Ovary (tissue), 9 donors: ENCODE measurements around the gene TEX48. TPM values are rescaled to one million over a fixed set of nuclear protein-coding genes. Genes with fewer than 3 reads are reported as not detected.

ENCODE experiments used
- DNase-seq, 5 donors: peaks; one replicate each; pipeline ENCODE4 v3.0.0-alpha.2; 2019 to 2020
- H3K27ac ChIP-seq, 2 donors: fragments of 200-600 bp; one replicate each; pipeline versions ENCODE4 v1.5.1 to v1.8.0; 2019 to 2022
- H3K27me3 ChIP-seq: fragments of 200-600 bp; one replicate; pipeline ENCODE4 v1.8.0; 2022
- H3K36me3 ChIP-seq: fragments of 200-600 bp; sonication (generic); one replicate; pipeline ENCODE4 v1.5.1; 2019
- H3K4me1 ChIP-seq: one replicate; pipeline ENCODE4 v1.8.1; 2013; ENCODE audit warnings: mild to moderate bottlenecking, moderate library complexity; ENCODE audit not compliant: insufficient read depth
- H3K4me3 ChIP-seq: fragments of 200-600 bp; sonication (generic); one replicate; pipeline ENCODE4 v1.5.1; 2017
- H3K9me3 ChIP-seq, 2 donors: fragments of 200-600 bp in 1 of 2; sonication (generic) in 1 of 2; one replicate each; pipeline versions ENCODE4 v1.5.1 to v1.8.1; 2013 to 2019; ENCODE audit warnings: mild to moderate bottlenecking in 1 of 2, moderate library complexity in 1 of 2
- EP300 ChIP-seq: sonication (generic); formaldehyde crosslinking; IDR thresholded peaks from one replicate; pipeline ENCODE4 v1.6.1; 2017; ENCODE audit warnings: antibody characterized with exemption
- POLR2A ChIP-seq: fragments of 450-650 bp; IDR thresholded peaks from one replicate; pipeline ENCODE4 v1.6.1; 2017; ENCODE audit warnings: antibody characterized with exemption, mild to moderate bottlenecking, moderate library complexity
- WGBS, 3 donors: extraction: QIAGEN DNeasy Blood & Tissue Kit in 1 of 3; methylation state at CpG; one replicate each; pipeline versions ENCODE4 v1.1.5 to v1.1.7; 2013 to 2017; 5-methylcytosine and 5-hydroxymethylcytosine counted together
- intact Hi-C, 4 donors: fragments of 100-400 bp; cut with DNase I; formaldehyde crosslinking; loops; one replicate each; pipeline versions ENCODE4 v1.11.0 to v1.15.1; 2022 to 2023
- polyA plus RNA-seq, 2 donors: library from polyadenylated mRNA; stranded (reverse); fragments of 200-250 nt in 1 of 2; fragments of 350-450 nt in 1 of 2; fragmentation: Illumina TruSeq in 1 of 2; extraction: RNeasy Lipid Tissue Mini Kit (QIAGEN cat#74804) in 1 of 2; gene quantifications; one replicate each; pipeline ENCODE4 v1.2.3, GENCODE V29; 2013 to 2014
- total RNA-seq, 7 donors: library from RNA; depleted of rRNA in 2 of 7; stranded (reverse); fragments of >200 nt in 2 of 7; fragmentation: NEBNext Ultra II Directional in 3 of 7; extraction: Animal tissue kit (Norgen Biotek cat#: 25700) in 3 of 7; gene quantifications; one replicate each; pipeline versions ENCODE4 v1.1.0 to v1.2.4, GENCODE V29; 2016 to 2023
- TF ChIP-seq, protein P1 (sequence below), 3 donors: fragments of 450-650 bp in 2 of 3; fragments of 200-600 bp in 1 of 3; IDR thresholded peaks; one replicate each; pipeline versions ENCODE4 v1.5.1 to v1.8.0; 2016 to 2022; ENCODE audit warnings: antibody characterized with exemption in 3 of 3, mild to moderate bottlenecking in 1 of 3
- donor health status: DM: no; HTN: no; CAD: no; lungs with moderate emphysema.
- donor health status: DM: no; HTN: no; CAD: no.
- donor health status: Bipolar disorder and iron deficiency.
- donor health status: DM: yes; HTN: yes; CAD: no.
- donor health status: DM: no; HTN: no; CAD: no.
- donor health status: DM: yes; HTN: yes; CAD: no.

Gene TEX48
- total and polyA plus RNA-seq, 9 donors, result not detected

DNA sequence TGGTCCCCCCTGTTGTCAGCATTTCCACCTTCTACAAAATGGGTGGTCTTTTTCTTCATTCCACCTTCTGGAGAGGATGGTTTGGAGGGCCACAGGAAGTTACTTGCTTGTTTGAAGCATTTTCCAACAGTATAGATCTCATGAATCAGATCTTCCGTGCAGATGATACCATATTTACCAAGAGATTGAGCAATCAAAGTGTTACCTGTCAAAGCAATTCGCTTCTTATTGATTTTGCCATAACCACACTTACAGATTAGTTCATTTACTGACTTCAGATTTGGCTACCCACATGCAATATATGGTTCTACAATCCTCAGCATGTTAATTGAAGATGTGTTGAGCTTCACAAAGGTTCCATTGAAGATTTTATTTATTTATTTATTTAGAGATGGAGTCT lies 14.0 kb upstream of the TEX48 start:
- H3K9me3 ChIP-seq, result no peaks in the 10 kb centered on the region
- 87 to 92% (median 91%) methylated on average over 2 of the region's 2 CpGs for WGBS, 3 donors
- TF ChIP-seq POLR2A (no peak), EP300 (no peak)
- TF ChIP-seq, protein P1, sequence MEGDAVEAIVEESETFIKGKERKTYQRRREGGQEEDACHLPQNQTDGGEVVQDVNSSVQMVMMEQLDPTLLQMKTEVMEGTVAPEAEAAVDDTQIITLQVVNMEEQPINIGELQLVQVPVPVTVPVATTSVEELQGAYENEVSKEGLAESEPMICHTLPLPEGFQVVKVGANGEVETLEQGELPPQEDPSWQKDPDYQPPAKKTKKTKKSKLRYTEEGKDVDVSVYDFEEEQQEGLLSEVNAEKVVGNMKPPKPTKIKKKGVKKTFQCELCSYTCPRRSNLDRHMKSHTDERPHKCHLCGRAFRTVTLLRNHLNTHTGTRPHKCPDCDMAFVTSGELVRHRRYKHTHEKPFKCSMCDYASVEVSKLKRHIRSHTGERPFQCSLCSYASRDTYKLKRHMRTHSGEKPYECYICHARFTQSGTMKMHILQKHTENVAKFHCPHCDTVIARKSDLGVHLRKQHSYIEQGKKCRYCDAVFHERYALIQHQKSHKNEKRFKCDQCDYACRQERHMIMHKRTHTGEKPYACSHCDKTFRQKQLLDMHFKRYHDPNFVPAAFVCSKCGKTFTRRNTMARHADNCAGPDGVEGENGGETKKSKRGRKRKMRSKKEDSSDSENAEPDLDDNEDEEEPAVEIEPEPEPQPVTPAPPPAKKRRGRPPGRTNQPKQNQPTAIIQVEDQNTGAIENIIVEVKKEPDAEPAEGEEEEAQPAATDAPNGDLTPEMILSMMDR (IDR thresholded peaks at IDR 0.05), result no peak
- intact Hi-C loops, result loop anchor here in 1 of 4 donors (10.0 kb wide), 1 partner anchor 59 kb away; no protein-coding TSS in a partner anchor
- H3K4me3 ChIP-seq, result no peak overlapping the region
- H3K4me1 ChIP-seq, result no peaks in the 10 kb centered on the region
- H3K36me3 ChIP-seq, result no peaks in the 10 kb centered on the region
- H3K27me3 ChIP-seq, result no peaks in the 10 kb centered on the region
- no peak for DNase-seq
- no peak overlapping the region for H3K27ac ChIP-seq

DNA sequence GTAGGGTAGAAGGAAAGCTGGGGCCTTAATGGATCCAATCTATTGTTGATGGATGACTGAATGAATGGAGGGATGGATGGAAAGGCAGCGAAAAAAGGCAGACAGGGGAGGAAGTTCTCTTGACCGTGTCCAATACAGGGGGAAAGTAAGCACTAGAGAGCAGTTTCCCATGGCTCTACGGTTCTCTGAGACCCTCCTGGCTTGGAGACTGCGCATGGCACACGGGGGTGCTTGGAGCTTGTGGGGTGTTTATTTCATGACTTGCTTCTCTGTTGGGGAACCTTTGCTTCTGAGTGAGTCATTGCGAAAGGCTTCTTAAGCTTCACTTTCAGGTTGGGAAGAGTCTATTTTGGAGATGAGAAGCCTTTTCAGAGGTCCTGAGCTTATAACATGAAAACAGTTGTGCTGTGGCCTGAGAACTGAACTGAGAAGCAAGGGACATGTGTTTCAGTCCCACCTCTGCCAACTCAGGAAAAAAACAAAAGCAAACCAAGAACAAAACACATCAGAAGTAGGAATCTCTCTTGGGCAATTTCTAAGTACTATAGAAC lies 12.8 kb upstream of the TEX48 start:
- WGBS, 3 donors, result 84 to 89% (median 86%) methylated on average over 6 of the region's 6 CpGs
- DNase-seq, result no peak
- Histone ChIP-seq H3K9me3 (no peaks in the 10 kb centered on the region), H3K4me1 (no peaks in the 10 kb centered on the region), H3K36me3 (no peaks in the 10 kb centered on the region), H3K4me3 (no peak overlapping the region), H3K27me3 (no peaks in the 10 kb centered on the region), H3K27ac (no peak overlapping the region)
- intact Hi-C loops, result loop anchor here in 1 of 4 donors (10.0 kb wide), 1 partner anchor 60 kb away; no protein-coding TSS in a partner anchor
- TF ChIP-seq, protein P1 (IDR thresholded peaks at IDR 0.05), result no peak
- TF ChIP-seq POLR2A, result no peak
- TF ChIP-seq EP300, result no peak

DNA sequence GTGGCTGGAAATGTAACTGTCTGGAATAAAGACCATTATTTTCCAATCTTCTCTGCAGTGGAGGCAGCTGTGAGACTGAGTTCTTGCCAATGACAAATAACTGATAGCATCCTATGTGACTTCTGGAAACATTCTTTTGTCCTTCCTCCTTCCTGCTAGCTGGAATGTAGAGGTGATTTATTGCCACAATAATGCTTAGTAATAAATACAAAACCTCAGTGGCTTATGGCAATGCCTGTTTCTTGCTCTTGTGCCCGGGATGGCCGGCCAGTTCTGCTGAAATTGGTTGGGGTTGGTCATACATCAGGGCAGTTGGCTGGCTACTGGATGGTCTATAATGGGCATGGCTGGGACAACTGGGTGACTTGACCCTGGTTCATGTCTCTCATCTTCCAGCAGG lies 12.2 kb upstream of the TEX48 start:
- Histone ChIP-seq H3K36me3 (no peaks in the 10 kb centered on the region), H3K27me3 (no peaks in the 10 kb centered on the region), H3K4me1 (no peaks in the 10 kb centered on the region), H3K27ac (no peak overlapping the region), H3K9me3 (no peaks in the 10 kb centered on the region), H3K4me3 (no peak overlapping the region)
- intact Hi-C loops, result loop anchor here in 1 of 4 donors (10.0 kb wide), 1 partner anchor 61 kb away; no protein-coding TSS in a partner anchor
- no peak for TF ChIP-seq POLR2A
- TF ChIP-seq, protein P1 (IDR thresholded peaks at IDR 0.05), result no peak
- TF ChIP-seq EP300, result no peak
- WGBS, 3 donors, result 50 to 55% (median 54%) methylated on average over 2 of the region's 2 CpGs
- DNase-seq, result no peak

DNA sequence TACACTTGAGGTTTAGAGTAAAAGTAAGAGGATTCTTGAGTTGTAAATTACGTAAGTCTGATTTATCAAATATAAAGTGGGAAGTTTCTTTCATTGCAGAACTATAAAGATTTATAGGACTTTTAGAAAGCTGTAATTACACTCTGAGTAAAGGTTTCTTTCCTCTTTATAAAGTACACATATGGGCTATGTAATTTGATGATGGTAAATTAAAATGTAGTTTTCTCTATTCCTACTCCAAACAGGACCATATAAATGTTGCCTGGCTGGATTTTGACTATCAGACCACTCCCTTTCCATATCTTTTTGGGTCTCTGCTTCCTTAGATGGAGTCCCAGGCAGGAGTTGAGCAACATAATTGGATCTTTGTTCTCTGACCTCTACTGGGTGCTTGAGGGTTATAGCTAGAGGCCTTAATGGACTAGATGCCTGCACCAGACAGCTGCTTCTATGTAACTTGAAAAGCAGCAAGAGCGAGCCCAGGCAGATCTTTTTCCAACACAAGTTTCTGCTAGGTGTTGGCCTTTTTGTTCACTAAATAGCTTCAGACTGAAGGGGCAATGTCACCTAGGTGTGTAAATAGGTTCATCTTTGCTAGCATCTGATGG lies 11.4 kb upstream of the TEX48 start:
- H3K4me1 ChIP-seq, result no peaks in the 10 kb centered on the region
- DNase-seq, result no peak
- TF ChIP-seq EP300, result no peak
- TF ChIP-seq, protein P1 (IDR thresholded peaks at IDR 0.05), result no peak
- TF ChIP-seq POLR2A, result no peak
- no peaks in the 10 kb centered on the region for H3K36me3 ChIP-seq
- intact Hi-C loops, result loop anchor here in 1 of 4 donors (10.0 kb wide), 1 partner anchor 61 kb away; no protein-coding TSS in a partner anchor
- H3K4me3 ChIP-seq, result no peak overlapping the region
- H3K9me3 ChIP-seq, result no peaks in the 10 kb centered on the region
- H3K27ac ChIP-seq, result no peak overlapping the region
- WGBS, 3 donors, result 64 to 89% (median 65%) methylated on average over 2 of the region's 2 CpGs
- H3K27me3 ChIP-seq, result no peaks in the 10 kb centered on the region
